HepG2 (cell line): ENCODE measurements around the gene TOR2A. TPM values are rescaled to one million over a fixed set of nuclear protein-coding genes. Genes with fewer than 3 reads are reported as not detected.
A peak's percentile ranks its signal among the peaks of the same experiment; 100 is the strongest.

Experiments
- ATAC-seq: fragments of 200-7000 bp; cut with Tn5 transposase; 3 replicates; pipeline ENCODE4 v1.9.1; 2020; ENCODE audit warnings: mild to moderate bottlenecking, moderate library complexity
- BruUV-seq: library from RNA; stranded (reverse); fragments of 400-500 nt; replicated peaks from 2 replicates; lab custom pipeline; 2021; lab: Mats Ljungman, UMichigan
- CTCF ChIA-PET: fragments of 300-600 bp; formaldehyde crosslinking; extraction: SDS; loops from one replicate; lab custom pipeline; 2021; ENCODE audit warnings: low total read pairs, inconsistent platforms, low intra/inter-chr PET ratio; lab: Yijun Ruan, JAX
- POLR2A ChIA-PET: fragments of 350-600 bp; sonication (Branson Sonifier 250); formaldehyde crosslinking; loops from one replicate; lab custom pipeline; 2020; ENCODE audit warnings: antibody characterized with exemption, inconsistent platforms; lab: Yijun Ruan, JAX
- DNase-seq: peaks from one replicate; pipeline ENCODE4 v3.0.0-alpha.2; 2015; ENCODE audit warnings: low spot score
- FAIRE-seq: peaks from 3 replicates; lab custom pipeline; 2011; peaks lifted over from hg19 to GRCh38; lab: Jason Lieb, UNC
- H2AFZ ChIP-seq: one replicate; pipeline ENCODE4 v1.6.1; 2011; ENCODE audit warnings: low read length, inconsistent platforms
- H3K27ac ChIP-seq: fragments of 300-600 bp; 3 replicates; pipeline ENCODE4 v1.8.0; 2011; ENCODE audit warnings: mixed run types, mild to moderate bottlenecking, mixed read lengths, low read length, inconsistent platforms; ENCODE audit not compliant: insufficient read depth; ENCODE audit errors: extremely low read length
- H3K27me3 ChIP-seq, 2 experiments: fragments of 200-600 bp in 1 of 2; 2 replicates in 1 of 2; 3 replicates in 1 of 2; pipeline versions ENCODE4 v1.6.0 to v1.8.0; 2011; ENCODE audit warnings: low read length in 2 of 2, mild to moderate bottlenecking in 2 of 2, moderate library complexity in 2 of 2, inconsistent platforms in 1 of 2; ENCODE audit not compliant: insufficient read depth in 2 of 2, control insufficient read depth in 1 of 2
- H3K36me3 ChIP-seq, 2 experiments: fragments of 200-600 bp in 1 of 2; replicated peaks in 1 of 2; 2 replicates in 1 of 2; 3 replicates in 1 of 2; pipeline versions ENCODE4 v1.5.1 to v1.8.0; 2011; ENCODE audit warnings: low read length in 2 of 2, inconsistent platforms in 1 of 2; ENCODE audit not compliant: insufficient read depth in 2 of 2, control insufficient read depth in 1 of 2
- H3K4me1 ChIP-seq: 2 replicates; pipeline ENCODE4 v1.5.1; 2012; ENCODE audit warnings: low read length, inconsistent platforms; ENCODE audit not compliant: insufficient read depth
- H3K4me2 ChIP-seq: 2 replicates; pipeline ENCODE4 v1.6.0; 2011; ENCODE audit warnings: low read depth, low read length, inconsistent platforms
- H3K4me3 ChIP-seq, 3 experiments: fragments of 200-600 bp in 1 of 3; sonication (generic), shearing (Covaris generic) in 1 of 3; replicated peaks in 1 of 3; 2 replicates each; pipeline ENCODE4 v1.5.1; 2011 to 2016; ENCODE audit warnings: low read length in 3 of 3, inconsistent platforms in 2 of 3, low read depth in 2 of 3, mild to moderate bottlenecking in 2 of 3, control low read depth in 1 of 3, mixed read lengths in 1 of 3; ENCODE audit not compliant: insufficient read depth in 1 of 3
- H3K79me2 ChIP-seq: one replicate; pipeline ENCODE4 v1.6.1; 2011; ENCODE audit warnings: low read length, inconsistent platforms; ENCODE audit not compliant: insufficient read depth
- H3K9ac ChIP-seq: 2 replicates; pipeline ENCODE4 v1.6.0; 2011; ENCODE audit warnings: mild to moderate bottlenecking, low read depth, low read length, inconsistent platforms; ENCODE audit not compliant: insufficient read depth
- H3K9me3 ChIP-seq: 2 replicates; pipeline ENCODE4 v1.5.1; 2012; ENCODE audit warnings: mild to moderate bottlenecking, low read length
- H4K20me1 ChIP-seq: 2 replicates; pipeline ENCODE4 v1.6.0; 2011; ENCODE audit warnings: inconsistent platforms, mild to moderate bottlenecking, low read length, moderate library complexity; ENCODE audit not compliant: insufficient read depth
- GATA4 ChIP-seq: sonication (generic); IDR thresholded peaks from 2 replicates; pipeline ENCODE4 v1.6.1; 2016; ENCODE audit warnings: antibody characterized with exemption, low read depth, borderline replicate concordance
- KMT2A ChIP-seq: sonication (generic); formaldehyde crosslinking; IDR thresholded peaks from 2 replicates; pipeline ENCODE4 v1.4.0; 2020; ENCODE audit warnings: missing genetic modification reagents
- MAFF ChIP-seq: IDR thresholded peaks from 2 replicates; pipeline ENCODE4 v1.6.1; 2011; ENCODE audit warnings: low read depth, low read length, improper control_type of control experiment
- MAFK ChIP-seq, 2 experiments: IDR thresholded peaks in 1 of 2; conservative IDR thresholded peaks in 1 of 2; 2 replicates each; pipeline ENCODE4 v1.6.1; 2011; ENCODE audit warnings: improper control_type of control experiment in 2 of 2, low read length in 2 of 2
- SNAI1 ChIP-seq: sonication (generic); formaldehyde crosslinking; IDR thresholded peaks from 2 replicates; pipeline ENCODE4 v1.5.0; 2020; ENCODE audit warnings: mild to moderate bottlenecking, missing genetic modification reagents, borderline replicate concordance
- ZKSCAN1 ChIP-seq: fragments of 150-350 bp; IDR thresholded peaks from 2 replicates; pipeline ENCODE4 v1.6.1; 2014; ENCODE audit warnings: low read length
- ZNF205 ChIP-seq: IDR thresholded peaks from 2 replicates; pipeline ENCODE4 v1.6.1; 2018; ENCODE audit warnings: missing biosample characterization, missing genetic modification reagents
- ZNF607 ChIP-seq: sonication (generic); formaldehyde crosslinking; IDR thresholded peaks from 2 replicates; pipeline ENCODE4 v1.5.1; 2020; ENCODE audit warnings: missing genetic modification reagents, mild to moderate bottlenecking, borderline replicate concordance
- ZNF678 ChIP-seq: sonication (generic); formaldehyde crosslinking; IDR thresholded peaks from 2 replicates; pipeline ENCODE4 v1.4.0; 2020; ENCODE audit warnings: mild to moderate bottlenecking, missing genetic modification reagents
- ZNF879 ChIP-seq: sonication (generic); formaldehyde crosslinking; IDR thresholded peaks from 2 replicates; pipeline ENCODE4 v1.8.1; 2023; ENCODE audit warnings: missing genetic modification reagents
- WGBS: methylation state at CpG from one replicate; pipeline ENCODE4 v1.1.6; 2017; ENCODE audit warnings: low lambda C conversion rate; 5-methylcytosine and 5-hydroxymethylcytosine counted together
- in situ Hi-C: cut with HindIII; loops from 2 replicates; pipeline ENCODE4 v1.10.0; 2017; ENCODE audit warnings: low pct_unique_long_range_greater_than_20kb; ENCODE audit not compliant: extremely low pct_ligation_motif_present
- intact Hi-C: fragments of 100-400 bp; cut with micrococcal nuclease; formaldehyde crosslinking; loops from one replicate; pipeline ENCODE4 v1.10.0; 2022; ENCODE audit not compliant: unreplicated experiment
- polyA plus RNA-seq, 8 experiments: library from polyadenylated mRNA; depleted of rRNA in 3 of 8; stranded (reverse) in 7 of 8; unstranded in 1 of 8; fragments of >200 nt; fragmentation: Illumina TruSeq in 4 of 8; extraction: Trizol in 4 of 8; gene quantifications; 2 replicates each; pipeline versions ENCODE4 v1.2.1 to v1.2.3, GENCODE V29; 2011 to 2016; ENCODE audit warnings: low read depth in 4 of 8, missing spikeins in 1 of 8, mixed read lengths in 1 of 8; ENCODE audit not compliant: insufficient read depth in 1 of 8
- total RNA-seq, 5 experiments: library from RNA; depleted of rRNA; stranded (reverse); fragments of >200 nt; fragmentation: Illumina TruSeq; extraction: Trizol; gene quantifications; 2 replicates each; pipeline ENCODE4 v1.2.3, GENCODE V29; 2016; ENCODE audit warnings: low read depth in 1 of 5
- TF ChIP-seq, protein P1 (sequence below): sonication (generic); formaldehyde crosslinking; IDR thresholded peaks from 2 replicates; pipeline ENCODE4 v1.4.0; 2020; ENCODE audit warnings: missing genetic modification reagents
- TF ChIP-seq, protein P2 (sequence below): sonication (generic); formaldehyde crosslinking; IDR thresholded peaks from 2 replicates; pipeline ENCODE4 v1.4.0; 2020; ENCODE audit warnings: missing genetic modification reagents
- TF ChIP-seq, protein P3 (sequence below): sonication (generic); formaldehyde crosslinking; IDR thresholded peaks from 2 replicates; pipeline ENCODE4 v1.4.0; 2020; ENCODE audit warnings: missing genetic modification reagents
- TF ChIP-seq, protein P4 (sequence below): IDR thresholded peaks from 2 replicates; pipeline ENCODE4 v1.6.1; 2016

Gene TOR2A
- total and polyA plus RNA-seq, 2 of the 13 experiments (the other 11 are each of a cell fraction or from before 2014, with no cell fraction given), result 3.5 to 7.2 TPM

DNA sequence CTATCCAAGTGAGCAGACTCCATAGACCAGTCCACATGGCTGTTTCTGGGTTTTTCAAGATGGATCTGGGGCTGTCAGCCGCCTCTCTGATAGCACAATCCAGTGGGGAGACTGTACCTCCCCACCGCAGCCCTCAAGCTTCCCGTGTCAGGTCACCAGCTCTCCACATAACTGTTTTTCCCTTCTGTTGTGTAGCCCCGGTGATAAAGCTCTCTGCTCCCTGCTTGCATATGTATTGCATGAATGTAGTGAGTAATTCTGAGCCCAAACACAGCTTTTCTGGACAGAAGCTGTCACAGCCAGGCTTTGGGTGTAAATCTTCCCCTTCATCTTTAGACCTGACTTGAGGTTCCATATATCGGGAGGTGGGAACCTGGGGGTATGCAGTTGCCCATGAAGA, 51.4 kb downstream of the TOR2A start (continued):
- TF ChIP-seq, protein P1, sequence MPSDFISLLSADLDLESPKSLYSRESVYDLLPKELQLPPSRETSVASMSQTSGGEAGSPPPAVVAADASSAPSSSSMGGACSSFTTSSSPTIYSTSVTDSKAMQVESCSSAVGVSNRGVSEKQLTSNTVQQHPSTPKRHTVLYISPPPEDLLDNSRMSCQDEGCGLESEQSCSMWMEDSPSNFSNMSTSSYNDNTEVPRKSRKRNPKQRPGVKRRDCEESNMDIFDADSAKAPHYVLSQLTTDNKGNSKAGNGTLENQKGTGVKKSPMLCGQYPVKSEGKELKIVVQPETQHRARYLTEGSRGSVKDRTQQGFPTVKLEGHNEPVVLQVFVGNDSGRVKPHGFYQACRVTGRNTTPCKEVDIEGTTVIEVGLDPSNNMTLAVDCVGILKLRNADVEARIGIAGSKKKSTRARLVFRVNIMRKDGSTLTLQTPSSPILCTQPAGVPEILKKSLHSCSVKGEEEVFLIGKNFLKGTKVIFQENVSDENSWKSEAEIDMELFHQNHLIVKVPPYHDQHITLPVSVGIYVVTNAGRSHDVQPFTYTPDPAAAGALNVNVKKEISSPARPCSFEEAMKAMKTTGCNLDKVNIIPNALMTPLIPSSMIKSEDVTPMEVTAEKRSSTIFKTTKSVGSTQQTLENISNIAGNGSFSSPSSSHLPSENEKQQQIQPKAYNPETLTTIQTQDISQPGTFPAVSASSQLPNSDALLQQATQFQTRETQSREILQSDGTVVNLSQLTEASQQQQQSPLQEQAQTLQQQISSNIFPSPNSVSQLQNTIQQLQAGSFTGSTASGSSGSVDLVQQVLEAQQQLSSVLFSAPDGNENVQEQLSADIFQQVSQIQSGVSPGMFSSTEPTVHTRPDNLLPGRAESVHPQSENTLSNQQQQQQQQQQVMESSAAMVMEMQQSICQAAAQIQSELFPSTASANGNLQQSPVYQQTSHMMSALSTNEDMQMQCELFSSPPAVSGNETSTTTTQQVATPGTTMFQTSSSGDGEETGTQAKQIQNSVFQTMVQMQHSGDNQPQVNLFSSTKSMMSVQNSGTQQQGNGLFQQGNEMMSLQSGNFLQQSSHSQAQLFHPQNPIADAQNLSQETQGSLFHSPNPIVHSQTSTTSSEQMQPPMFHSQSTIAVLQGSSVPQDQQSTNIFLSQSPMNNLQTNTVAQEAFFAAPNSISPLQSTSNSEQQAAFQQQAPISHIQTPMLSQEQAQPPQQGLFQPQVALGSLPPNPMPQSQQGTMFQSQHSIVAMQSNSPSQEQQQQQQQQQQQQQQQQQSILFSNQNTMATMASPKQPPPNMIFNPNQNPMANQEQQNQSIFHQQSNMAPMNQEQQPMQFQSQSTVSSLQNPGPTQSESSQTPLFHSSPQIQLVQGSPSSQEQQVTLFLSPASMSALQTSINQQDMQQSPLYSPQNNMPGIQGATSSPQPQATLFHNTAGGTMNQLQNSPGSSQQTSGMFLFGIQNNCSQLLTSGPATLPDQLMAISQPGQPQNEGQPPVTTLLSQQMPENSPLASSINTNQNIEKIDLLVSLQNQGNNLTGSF (CRISPR knock-in tag), result no peak
- TF ChIP-seq, protein P2, sequence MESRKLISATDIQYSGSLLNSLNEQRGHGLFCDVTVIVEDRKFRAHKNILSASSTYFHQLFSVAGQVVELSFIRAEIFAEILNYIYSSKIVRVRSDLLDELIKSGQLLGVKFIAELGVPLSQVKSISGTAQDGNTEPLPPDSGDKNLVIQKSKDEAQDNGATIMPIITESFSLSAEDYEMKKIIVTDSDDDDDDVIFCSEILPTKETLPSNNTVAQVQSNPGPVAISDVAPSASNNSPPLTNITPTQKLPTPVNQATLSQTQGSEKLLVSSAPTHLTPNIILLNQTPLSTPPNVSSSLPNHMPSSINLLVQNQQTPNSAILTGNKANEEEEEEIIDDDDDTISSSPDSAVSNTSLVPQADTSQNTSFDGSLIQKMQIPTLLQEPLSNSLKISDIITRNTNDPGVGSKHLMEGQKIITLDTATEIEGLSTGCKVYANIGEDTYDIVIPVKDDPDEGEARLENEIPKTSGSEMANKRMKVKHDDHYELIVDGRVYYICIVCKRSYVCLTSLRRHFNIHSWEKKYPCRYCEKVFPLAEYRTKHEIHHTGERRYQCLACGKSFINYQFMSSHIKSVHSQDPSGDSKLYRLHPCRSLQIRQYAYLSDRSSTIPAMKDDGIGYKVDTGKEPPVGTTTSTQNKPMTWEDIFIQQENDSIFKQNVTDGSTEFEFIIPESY (CRISPR knock-in tag), result no peak
- no peak for TF ChIP-seq KMT2A (CRISPR knock-in tag)
- TF ChIP-seq, all 625 proteins: peak for 0

DNA sequence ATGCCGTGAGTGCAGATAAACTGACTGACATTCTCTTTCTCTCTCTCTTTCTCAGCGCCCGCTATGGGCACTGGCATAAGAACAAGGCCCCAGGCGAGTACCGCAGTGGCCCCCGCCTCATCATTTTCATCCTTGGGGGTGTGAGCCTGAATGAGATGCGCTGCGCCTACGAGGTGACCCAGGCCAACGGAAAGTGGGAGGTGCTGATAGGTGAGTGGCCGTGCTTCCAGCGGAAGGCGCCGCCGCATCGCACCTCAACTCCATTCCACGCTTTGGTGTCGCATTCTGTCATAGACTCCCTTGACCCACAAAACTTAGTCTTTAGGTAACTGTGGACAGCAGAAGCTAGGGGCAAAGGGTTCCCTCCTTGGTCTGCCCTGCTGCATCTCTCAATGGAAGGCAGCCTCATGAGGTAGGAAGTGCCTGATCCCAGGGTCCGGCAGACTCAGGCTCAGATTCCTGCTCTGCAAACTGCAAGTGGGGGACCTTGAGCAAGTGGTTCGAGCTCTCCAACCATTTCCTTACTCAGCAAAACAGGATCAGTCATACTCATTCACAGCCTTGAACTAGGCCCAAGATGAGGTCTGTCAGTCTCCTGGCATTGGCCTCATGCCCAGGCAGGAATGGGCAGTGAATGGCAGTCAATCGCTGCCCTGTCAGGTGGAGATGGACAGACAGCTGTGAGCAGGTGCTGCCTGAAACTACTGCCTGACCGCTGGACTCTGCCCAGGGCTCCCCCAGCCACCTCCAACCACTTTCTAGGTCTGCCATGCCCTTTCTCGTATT, 52.5 kb downstream of the TOR2A start:
- no peak for DNase-seq
- POLR2A ChIA-PET, result no interaction called here
- no peak for TF ChIP-seq ZNF879 (CRISPR knock-in tag)
- TF ChIP-seq ZNF678, result no peak
- TF ChIP-seq ZNF607 (CRISPR knock-in tag), result no peak
- TF ChIP-seq ZNF205, result no peak
- TF ChIP-seq, protein P3, sequence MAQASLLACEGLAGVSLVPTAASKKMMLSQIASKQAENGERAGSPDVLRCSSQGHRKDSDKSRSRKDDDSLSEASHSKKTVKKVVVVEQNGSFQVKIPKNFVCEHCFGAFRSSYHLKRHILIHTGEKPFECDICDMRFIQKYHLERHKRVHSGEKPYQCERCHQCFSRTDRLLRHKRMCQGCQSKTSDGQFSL (CRISPR knock-in tag), result no peak
- no peak for TF ChIP-seq ZKSCAN1
- TF ChIP-seq, protein P4, sequence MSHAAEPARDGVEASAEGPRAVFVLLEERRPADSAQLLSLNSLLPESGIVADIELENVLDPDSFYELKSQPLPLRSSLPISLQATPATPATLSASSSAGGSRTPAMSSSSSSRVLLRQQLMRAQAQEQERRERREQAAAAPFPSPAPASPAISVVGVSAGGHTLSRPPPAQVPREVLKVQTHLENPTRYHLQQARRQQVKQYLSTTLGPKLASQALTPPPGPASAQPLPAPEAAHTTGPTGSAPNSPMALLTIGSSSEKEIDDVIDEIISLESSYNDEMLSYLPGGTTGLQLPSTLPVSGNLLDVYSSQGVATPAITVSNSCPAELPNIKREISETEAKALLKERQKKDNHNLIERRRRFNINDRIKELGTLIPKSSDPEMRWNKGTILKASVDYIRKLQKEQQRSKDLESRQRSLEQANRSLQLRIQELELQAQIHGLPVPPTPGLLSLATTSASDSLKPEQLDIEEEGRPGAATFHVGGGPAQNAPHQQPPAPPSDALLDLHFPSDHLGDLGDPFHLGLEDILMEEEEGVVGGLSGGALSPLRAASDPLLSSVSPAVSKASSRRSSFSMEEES, result no peak
- no peak for TF ChIP-seq GATA4
- no peak for TF ChIP-seq SNAI1 (CRISPR knock-in tag)
- TF ChIP-seq MAFF, result peak; percentile 60
- peak; percentile 60 to 79; a peak in 3 of 4 replicates for TF ChIP-seq MAFK (conservative IDR thresholded peaks at IDR 0.05 in 1 of 2, IDR thresholded peaks at IDR 0.05 in 1 of 2; ENCODE audit: low read length in 2 of 2)

More for the DNA sequence above, 52.5 kb downstream of the TOR2A start:
- H3K9ac ChIP-seq, result no peak overlapping the region
- no peak overlapping the region for H3K27ac ChIP-seq
- CTCF ChIA-PET, result no interaction called here
- no peak overlapping the region for H3K4me2 ChIP-seq
- intact Hi-C loops, result no loop called here
- no peak overlapping the region for H2AFZ ChIP-seq
- H3K79me2 ChIP-seq, result no peaks in the 10 kb centered on the region
- no peaks in the 10 kb centered on the region for H3K27me3 ChIP-seq
- ATAC-seq (no peak), FAIRE-seq (no peak)
- no peaks in the 10 kb centered on the region for H3K9me3 ChIP-seq
- no peaks in the 10 kb centered on the region for H4K20me1 ChIP-seq
- no peaks in the 10 kb centered on the region for H3K36me3 ChIP-seq
- H3K4me1 ChIP-seq, result peaks cover 15% of the 10 kb centered on the region
- WGBS, result 93% methylated on average over 20 of the region's 23 CpGs
- in situ Hi-C loops, result no loop called here
- H3K4me3 ChIP-seq, result no peak overlapping the region
- no TSS peak for BruUV-seq
